HepG2 (cell line): Measurements from ENCODE around the gene GNG12. TPM values are rescaled to one million over a fixed set of nuclear protein-coding genes. Genes with fewer than 3 reads are reported as not detected.

ENCODE experiments used
- BHLHE40 ChIP-seq: IDR thresholded peaks from 2 replicates; pipeline ENCODE4 v1.6.1; 2011; ENCODE audit warnings: low read length, improper control_type of control experiment
- CEBPG ChIP-seq: IDR thresholded peaks from 2 replicates; pipeline ENCODE4 v1.6.1; 2016
- FOXA3 ChIP-seq: IDR thresholded peaks from 2 replicates; pipeline ENCODE4 v1.6.1; 2016; ENCODE audit warnings: missing genetic modification reagents, missing compliant biosample characterization
- FOXP1 ChIP-seq, 2 experiments: fragments of 450-650 bp in 1 of 2; IDR thresholded peaks; 2 replicates each; pipeline ENCODE4 v1.6.1; 2017 to 2018; ENCODE audit warnings: antibody characterized with exemption in 1 of 2
- GATAD2A ChIP-seq: IDR thresholded peaks from 2 replicates; pipeline ENCODE4 v1.6.1; 2016
- HDAC2 ChIP-seq: sonication (generic); formaldehyde crosslinking; IDR thresholded peaks from 2 replicates; pipeline ENCODE4 v1.4.0; 2020; ENCODE audit warnings: missing genetic modification reagents
- MED1 ChIP-seq: sonication (generic); formaldehyde crosslinking; IDR thresholded peaks from 2 replicates; pipeline ENCODE4 v1.4.0; 2020; ENCODE audit warnings: missing genetic modification reagents
- PAX8 ChIP-seq: sonication (generic); formaldehyde crosslinking; IDR thresholded peaks from 2 replicates; pipeline ENCODE4 v1.8.0; 2022; ENCODE audit warnings: mild to moderate bottlenecking, missing genetic modification reagents, borderline replicate concordance
- SMAD3 ChIP-seq: sonication (generic); formaldehyde crosslinking; IDR thresholded peaks from 2 replicates; pipeline ENCODE4 v1.4.0; 2020; ENCODE audit warnings: missing genetic modification reagents
- SOX13 ChIP-seq, 3 experiments: fragments of 450-650 bp in 1 of 3; sonication (generic) in 1 of 3; formaldehyde crosslinking in 1 of 3; IDR thresholded peaks in 2 of 3; conservative IDR thresholded peaks in 1 of 3; 2 replicates each; pipeline versions ENCODE4 v1.5.0 to v1.6.1; 2016 to 2020; ENCODE audit warnings: antibody characterized with exemption in 1 of 3, mild to moderate bottlenecking in 1 of 3, missing compliant biosample characterization in 1 of 3, missing genetic modification reagents in 1 of 3, moderate library complexity in 1 of 3
- SOX6 ChIP-seq, 2 experiments: fragments of 450-650 bp in 1 of 2; sonication (generic) in 1 of 2; formaldehyde crosslinking in 1 of 2; IDR thresholded peaks; 2 replicates each; pipeline versions ENCODE4 v1.4.0 to v1.6.1; 2017 to 2020; ENCODE audit warnings: antibody characterized with exemption in 1 of 2, mild to moderate bottlenecking in 1 of 2, missing genetic modification reagents in 1 of 2
- TBP ChIP-seq: sonication (generic); formaldehyde crosslinking; IDR thresholded peaks from 2 replicates; pipeline ENCODE4 v1.5.0; 2020; ENCODE audit warnings: missing genetic modification reagents
- TGIF2 ChIP-seq: IDR thresholded peaks from 2 replicates; pipeline ENCODE4 v1.6.1; 2016; ENCODE audit warnings: control low read depth, missing compliant biosample characterization
- ZBTB21 ChIP-seq: sonication (generic); formaldehyde crosslinking; IDR thresholded peaks from 2 replicates; pipeline ENCODE4 v1.4.0; 2020; ENCODE audit warnings: missing genetic modification reagents
- ZBTB7A ChIP-seq: sonication (generic); formaldehyde crosslinking; IDR thresholded peaks from 2 replicates; pipeline ENCODE4 v1.8.0; 2022; ENCODE audit warnings: mild to moderate bottlenecking, missing genetic modification reagents
- ZSCAN12 ChIP-seq: sonication (generic); formaldehyde crosslinking; IDR thresholded peaks from 2 replicates; pipeline ENCODE4 v1.9.0; 2021; ENCODE audit warnings: mild to moderate bottlenecking, missing genetic modification reagents
- polyA plus RNA-seq, 8 experiments: library from polyadenylated mRNA; depleted of rRNA in 3 of 8; stranded (reverse) in 7 of 8; unstranded in 1 of 8; fragments of >200 nt; fragmentation: Illumina TruSeq in 4 of 8; extraction: Trizol in 4 of 8; gene quantifications; 2 replicates each; pipeline versions ENCODE4 v1.2.1 to v1.2.3, GENCODE V29; 2011 to 2016; ENCODE audit warnings: low read depth in 4 of 8, missing spikeins in 1 of 8, mixed read lengths in 1 of 8; ENCODE audit not compliant: insufficient read depth in 1 of 8
- total RNA-seq, 5 experiments: library from RNA; depleted of rRNA; stranded (reverse); fragments of >200 nt; fragmentation: Illumina TruSeq; extraction: Trizol; gene quantifications; 2 replicates each; pipeline ENCODE4 v1.2.3, GENCODE V29; 2016; ENCODE audit warnings: low read depth in 1 of 5
- TF ChIP-seq, protein P1 (sequence below): IDR thresholded peaks from 2 replicates; pipeline ENCODE4 v1.4.0; 2020; ENCODE audit warnings: mild to moderate bottlenecking, missing genetic modification reagents
- TF ChIP-seq, protein P2 (sequence below): IDR thresholded peaks from 2 replicates; pipeline ENCODE4 v1.6.1; 2016; ENCODE audit warnings: low read depth
- TF ChIP-seq, protein P3 (sequence below): sonication (generic); formaldehyde crosslinking; IDR thresholded peaks from 2 replicates; pipeline ENCODE4 v1.5.1; 2020; ENCODE audit warnings: mild to moderate bottlenecking, missing genetic modification reagents, borderline replicate concordance

GNG12 gene
- total and polyA plus RNA-seq, 2 of the 13 experiments (the other 11 are each of a cell fraction or from before 2014, with no cell fraction given): 0.11 TPM

DNA sequence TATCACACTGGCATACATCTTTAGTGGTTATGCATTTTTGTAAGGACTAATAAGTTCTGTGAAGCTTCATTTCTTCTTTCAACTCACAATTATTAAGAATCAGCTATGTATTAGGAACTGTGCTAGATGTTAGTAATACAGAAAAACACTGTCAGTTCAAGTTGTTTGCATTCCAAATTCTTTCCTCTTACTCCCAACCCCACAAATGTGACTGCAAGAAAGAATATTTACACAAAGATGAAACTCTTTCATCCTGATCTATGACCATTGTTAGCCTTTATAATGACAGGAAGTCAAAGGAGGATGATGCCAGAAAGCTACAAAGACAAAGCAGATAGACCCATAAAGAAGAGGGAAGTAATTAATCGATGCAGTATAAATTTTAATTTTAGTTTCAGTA lies 169.2 kb downstream of the GNG12 start (continued):
- TF ChIP-seq, protein P1, sequence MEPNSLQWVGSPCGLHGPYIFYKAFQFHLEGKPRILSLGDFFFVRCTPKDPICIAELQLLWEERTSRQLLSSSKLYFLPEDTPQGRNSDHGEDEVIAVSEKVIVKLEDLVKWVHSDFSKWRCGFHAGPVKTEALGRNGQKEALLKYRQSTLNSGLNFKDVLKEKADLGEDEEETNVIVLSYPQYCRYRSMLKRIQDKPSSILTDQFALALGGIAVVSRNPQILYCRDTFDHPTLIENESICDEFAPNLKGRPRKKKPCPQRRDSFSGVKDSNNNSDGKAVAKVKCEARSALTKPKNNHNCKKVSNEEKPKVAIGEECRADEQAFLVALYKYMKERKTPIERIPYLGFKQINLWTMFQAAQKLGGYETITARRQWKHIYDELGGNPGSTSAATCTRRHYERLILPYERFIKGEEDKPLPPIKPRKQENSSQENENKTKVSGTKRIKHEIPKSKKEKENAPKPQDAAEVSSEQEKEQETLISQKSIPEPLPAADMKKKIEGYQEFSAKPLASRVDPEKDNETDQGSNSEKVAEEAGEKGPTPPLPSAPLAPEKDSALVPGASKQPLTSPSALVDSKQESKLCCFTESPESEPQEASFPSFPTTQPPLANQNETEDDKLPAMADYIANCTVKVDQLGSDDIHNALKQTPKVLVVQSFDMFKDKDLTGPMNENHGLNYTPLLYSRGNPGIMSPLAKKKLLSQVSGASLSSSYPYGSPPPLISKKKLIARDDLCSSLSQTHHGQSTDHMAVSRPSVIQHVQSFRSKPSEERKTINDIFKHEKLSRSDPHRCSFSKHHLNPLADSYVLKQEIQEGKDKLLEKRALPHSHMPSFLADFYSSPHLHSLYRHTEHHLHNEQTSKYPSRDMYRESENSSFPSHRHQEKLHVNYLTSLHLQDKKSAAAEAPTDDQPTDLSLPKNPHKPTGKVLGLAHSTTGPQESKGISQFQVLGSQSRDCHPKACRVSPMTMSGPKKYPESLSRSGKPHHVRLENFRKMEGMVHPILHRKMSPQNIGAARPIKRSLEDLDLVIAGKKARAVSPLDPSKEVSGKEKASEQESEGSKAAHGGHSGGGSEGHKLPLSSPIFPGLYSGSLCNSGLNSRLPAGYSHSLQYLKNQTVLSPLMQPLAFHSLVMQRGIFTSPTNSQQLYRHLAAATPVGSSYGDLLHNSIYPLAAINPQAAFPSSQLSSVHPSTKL (CRISPR knock-in tag): peak; percentile 96
- TF ChIP-seq CEBPG (peak; percentile 48), SMAD3 (CRISPR knock-in tag) (peak; percentile 41; the same call in 1 of the 2 replicates), SOX6 (IDR thresholded peaks at IDR 0.05) (no peak), SOX6 (CRISPR knock-in tag; IDR thresholded peaks at IDR 0.05) (peak; percentile 97), PAX8 (CRISPR knock-in tag) (no peak), HDAC2 (peak; percentile 66), ZSCAN12 (CRISPR knock-in tag) (no peak), MED1 (peak; percentile 57; the same call in 1 of the 2 replicates), FOXP1 (IDR thresholded peaks at IDR 0.05) (no peak), FOXP1 (CRISPR knock-in tag; IDR thresholded peaks at IDR 0.05) (peak; percentile 81), ZBTB21 (CRISPR knock-in tag) (peak; percentile 38; the same call in 1 of the 2 replicates), TBP (CRISPR knock-in tag) (no peak), ZBTB7A (CRISPR knock-in tag) (no peak), FOXA3 (CRISPR knock-in tag) (peak; percentile 91), SOX13 (IDR thresholded peaks at IDR 0.05) (peak; percentile 90), SOX13 (CRISPR knock-in tag; conservative IDR thresholded peaks at IDR 0.05 in 1 of 2, IDR thresholded peaks at IDR 0.05 in 1 of 2) (peak in 1 of 2 experiments; percentile 99; a peak in 2 of 4 replicates), GATAD2A (peak; percentile 88), BHLHE40 (0 out of 2 replicates have a peak, but pooled peaks have one; percentile 44), TGIF2 (CRISPR knock-in tag) (no peak)
- TF ChIP-seq, protein P2, sequence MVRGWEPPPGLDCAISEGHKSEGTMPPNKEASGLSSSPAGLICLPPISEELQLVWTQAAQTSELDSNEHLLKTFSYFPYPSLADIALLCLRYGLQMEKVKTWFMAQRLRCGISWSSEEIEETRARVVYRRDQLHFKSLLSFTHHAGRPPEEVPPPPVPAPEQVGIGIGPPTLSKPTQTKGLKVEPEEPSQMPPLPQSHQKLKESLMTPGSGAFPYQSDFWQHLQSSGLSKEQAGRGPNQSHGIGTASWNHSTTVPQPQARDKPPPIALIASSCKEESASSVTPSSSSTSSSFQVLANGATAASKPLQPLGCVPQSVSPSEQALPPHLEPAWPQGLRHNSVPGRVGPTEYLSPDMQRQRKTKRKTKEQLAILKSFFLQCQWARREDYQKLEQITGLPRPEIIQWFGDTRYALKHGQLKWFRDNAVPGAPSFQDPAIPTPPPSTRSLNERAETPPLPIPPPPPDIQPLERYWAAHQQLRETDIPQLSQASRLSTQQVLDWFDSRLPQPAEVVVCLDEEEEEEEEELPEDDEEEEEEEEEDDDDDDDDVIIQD: peak; percentile 19; the same call in 1 of the 2 replicates
- TF ChIP-seq, protein P3, sequence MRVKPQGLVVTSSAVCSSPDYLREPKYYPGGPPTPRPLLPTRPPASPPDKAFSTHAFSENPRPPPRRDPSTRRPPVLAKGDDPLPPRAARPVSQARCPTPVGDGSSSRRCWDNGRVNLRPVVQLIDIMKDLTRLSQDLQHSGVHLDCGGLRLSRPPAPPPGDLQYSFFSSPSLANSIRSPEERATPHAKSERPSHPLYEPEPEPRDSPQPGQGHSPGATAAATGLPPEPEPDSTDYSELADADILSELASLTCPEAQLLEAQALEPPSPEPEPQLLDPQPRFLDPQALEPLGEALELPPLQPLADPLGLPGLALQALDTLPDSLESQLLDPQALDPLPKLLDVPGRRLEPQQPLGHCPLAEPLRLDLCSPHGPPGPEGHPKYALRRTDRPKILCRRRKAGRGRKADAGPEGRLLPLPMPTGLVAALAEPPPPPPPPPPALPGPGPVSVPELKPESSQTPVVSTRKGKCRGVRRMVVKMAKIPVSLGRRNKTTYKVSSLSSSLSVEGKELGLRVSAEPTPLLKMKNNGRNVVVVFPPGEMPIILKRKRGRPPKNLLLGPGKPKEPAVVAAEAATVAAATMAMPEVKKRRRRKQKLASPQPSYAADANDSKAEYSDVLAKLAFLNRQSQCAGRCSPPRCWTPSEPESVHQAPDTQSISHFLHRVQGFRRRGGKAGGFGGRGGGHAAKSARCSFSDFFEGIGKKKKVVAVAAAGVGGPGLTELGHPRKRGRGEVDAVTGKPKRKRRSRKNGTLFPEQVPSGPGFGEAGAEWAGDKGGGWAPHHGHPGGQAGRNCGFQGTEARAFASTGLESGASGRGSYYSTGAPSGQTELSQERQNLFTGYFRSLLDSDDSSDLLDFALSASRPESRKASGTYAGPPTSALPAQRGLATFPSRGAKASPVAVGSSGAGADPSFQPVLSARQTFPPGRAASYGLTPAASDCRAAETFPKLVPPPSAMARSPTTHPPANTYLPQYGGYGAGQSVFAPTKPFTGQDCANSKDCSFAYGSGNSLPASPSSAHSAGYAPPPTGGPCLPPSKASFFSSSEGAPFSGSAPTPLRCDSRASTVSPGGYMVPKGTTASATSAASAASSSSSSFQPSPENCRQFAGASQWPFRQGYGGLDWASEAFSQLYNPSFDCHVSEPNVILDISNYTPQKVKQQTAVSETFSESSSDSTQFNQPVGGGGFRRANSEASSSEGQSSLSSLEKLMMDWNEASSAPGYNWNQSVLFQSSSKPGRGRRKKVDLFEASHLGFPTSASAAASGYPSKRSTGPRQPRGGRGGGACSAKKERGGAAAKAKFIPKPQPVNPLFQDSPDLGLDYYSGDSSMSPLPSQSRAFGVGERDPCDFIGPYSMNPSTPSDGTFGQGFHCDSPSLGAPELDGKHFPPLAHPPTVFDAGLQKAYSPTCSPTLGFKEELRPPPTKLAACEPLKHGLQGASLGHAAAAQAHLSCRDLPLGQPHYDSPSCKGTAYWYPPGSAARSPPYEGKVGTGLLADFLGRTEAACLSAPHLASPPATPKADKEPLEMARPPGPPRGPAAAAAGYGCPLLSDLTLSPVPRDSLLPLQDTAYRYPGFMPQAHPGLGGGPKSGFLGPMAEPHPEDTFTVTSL (CRISPR knock-in tag): peak; percentile 89; the same call in 1 of the 2 replicates
